Measurements from ENCODE around the gene MLX.
"Not testable (repeated sequence)": the region's sequence is repeated elsewhere in the genome, so short reads cannot be mapped to it uniquely, and the experiment has no call there.

Gene MLX

DNA sequence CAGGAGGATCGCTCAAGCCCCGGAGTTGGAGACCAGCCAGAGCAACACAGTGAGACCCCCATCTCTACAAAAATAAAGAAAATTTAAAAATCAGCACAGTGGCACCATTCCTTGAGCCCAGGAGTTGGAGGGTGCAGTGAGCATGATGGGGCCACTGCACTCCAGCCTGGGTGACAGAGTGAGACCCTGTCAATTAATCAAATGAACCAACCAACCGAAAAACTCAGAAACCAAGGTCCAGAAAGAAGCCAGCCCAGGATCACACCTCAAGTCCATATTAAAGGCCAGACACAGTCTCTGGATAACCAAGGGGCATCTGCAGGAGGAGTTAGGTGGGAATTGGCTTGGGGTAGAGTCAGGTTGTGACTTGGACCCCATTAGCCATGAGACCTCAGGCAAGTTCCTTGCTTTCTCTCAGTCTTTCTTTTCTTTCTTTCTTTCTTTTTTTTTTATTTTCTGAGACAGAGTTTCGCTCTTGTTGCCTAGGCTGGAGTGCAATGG lies 11.7 kb upstream of the MLX start:
- Histone ChIP-seq H3K27me3 (ENCODE audit: control insufficient read depth in 1 of 2, insufficient read depth in 2 of 2, low read length in 2 of 2) (no peaks in the 10 kb centered on the region), H3K9me3 (ENCODE audit: control insufficient read depth in 1 of 2, low read length in 2 of 2) (no peaks in the 10 kb centered on the region), H3K4me1 (ENCODE audit: control insufficient read depth in 1 of 2, insufficient read depth in 2 of 2, low read length in 2 of 2) (peaks cover 10 to 14% of the 10 kb centered on the region in 2 donors), H3K4me3 (ENCODE audit: low read depth in 1 of 2, low read length in 2 of 2) (peak overlapping the region; percentile 84 to 95), H3K36me3 (ENCODE audit: control insufficient read depth in 1 of 2, insufficient read depth in 2 of 2, low read length in 2 of 2) (no peaks in the 10 kb centered on the region), H3K27ac (ENCODE audit: low read depth, low read length) (peak overlapping the region; percentile 85), H3K9ac (ENCODE audit: low read depth in 1 of 2, low read length in 2 of 2) (peak overlapping the region; percentile 81 to 90)

DNA sequence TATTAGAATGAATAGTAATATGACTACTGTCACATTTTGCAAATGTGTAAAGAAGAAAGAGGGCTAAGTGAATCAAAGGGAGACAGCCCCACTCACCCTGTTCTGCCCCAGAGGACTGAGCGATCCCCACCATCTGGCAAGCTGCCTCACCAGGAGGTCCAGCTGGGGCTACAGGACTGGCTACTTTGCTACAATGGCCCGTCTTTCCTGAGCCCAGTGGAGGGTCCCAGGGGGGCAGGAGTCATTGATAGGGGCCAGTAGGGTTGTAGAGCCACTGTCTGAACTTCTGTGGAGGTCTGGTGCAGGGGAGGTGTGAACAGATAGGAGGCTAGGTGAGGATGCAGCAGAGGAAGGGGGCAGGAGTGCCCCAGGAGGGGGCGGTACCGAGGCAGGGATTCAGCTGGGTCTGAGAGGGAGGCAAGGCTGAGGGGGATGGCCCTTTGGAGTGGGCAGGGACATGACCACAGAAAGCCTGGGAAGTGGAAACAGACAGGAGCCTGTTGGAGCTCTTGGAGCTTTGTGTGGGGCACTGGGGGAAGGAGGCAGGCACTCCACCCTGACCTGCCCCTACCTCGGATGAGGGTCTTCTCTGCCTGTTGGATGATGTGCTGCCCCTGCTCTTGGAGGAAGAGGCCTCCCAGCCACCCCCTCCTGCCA lies 10.8 kb upstream of the MLX start:
- H3K9me3 ChIP-seq (ENCODE audit: control insufficient read depth in 1 of 2, low read length in 2 of 2); H3K9ac ChIP-seq (ENCODE audit: low read depth in 1 of 2, low read length in 2 of 2); H3K27ac ChIP-seq (ENCODE audit: low read depth, low read length); H3K4me3 ChIP-seq (ENCODE audit: low read depth in 1 of 2, low read length in 2 of 2); H3K36me3 ChIP-seq (ENCODE audit: control insufficient read depth in 1 of 2, insufficient read depth in 2 of 2, low read length in 2 of 2); H3K27me3 ChIP-seq (ENCODE audit: control insufficient read depth in 1 of 2, insufficient read depth in 2 of 2, low read length in 2 of 2): not testable (repeated sequence)
- peaks cover 10 to 14% of the 10 kb centered on the region in 2 donors for H3K4me1 ChIP-seq (ENCODE audit: control insufficient read depth in 1 of 2, insufficient read depth in 2 of 2, low read length in 2 of 2)

DNA sequence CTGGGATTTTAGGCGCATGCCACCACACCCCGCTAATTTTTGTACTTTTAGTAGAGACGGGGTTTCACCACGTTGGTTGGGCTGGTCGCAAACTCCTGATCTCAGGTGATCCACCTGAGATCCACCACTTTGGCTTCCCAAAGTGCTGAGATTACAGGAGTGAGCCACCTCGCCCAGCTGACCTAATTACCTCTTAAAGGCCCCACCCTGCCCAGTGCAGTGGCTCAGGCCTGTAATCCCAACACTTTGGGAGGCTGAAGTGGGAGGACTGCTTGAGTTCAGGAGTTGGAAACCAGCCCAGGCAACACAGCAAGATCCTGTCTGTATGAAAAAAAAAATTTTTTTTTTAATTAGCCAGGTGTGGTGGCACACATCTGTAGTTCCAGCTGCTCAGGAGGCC lies 7.8 kb upstream of the MLX start:
- Histone ChIP-seq H3K27ac (ENCODE audit: low read depth, low read length) (no peak overlapping the region), H3K9ac (ENCODE audit: low read depth in 1 of 2, low read length in 2 of 2) (no peak overlapping the region)

DNA sequence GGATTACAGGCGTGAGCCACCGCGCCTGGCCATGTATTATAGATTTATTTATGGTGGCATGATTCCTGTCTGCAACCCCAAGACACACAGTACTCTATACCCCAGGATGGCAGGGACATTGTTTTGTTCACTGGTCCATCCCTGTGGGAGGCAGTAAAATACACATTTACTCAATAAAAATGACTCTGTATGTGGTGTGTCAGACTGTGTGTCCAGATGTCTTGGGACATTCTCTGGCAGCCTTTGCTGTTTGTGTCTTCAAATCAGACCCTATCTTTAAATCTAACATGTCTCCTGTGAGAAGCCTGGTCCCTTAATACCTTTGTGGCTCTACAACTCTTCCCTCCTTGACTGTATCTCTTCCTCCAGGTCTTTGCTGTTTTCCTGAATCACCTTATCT lies 6.7 kb upstream of the MLX start:
- no peak overlapping the region for H3K4me3 ChIP-seq (ENCODE audit: low read depth in 1 of 2, low read length in 2 of 2)
- no peaks in the 10 kb centered on the region for H3K27me3 ChIP-seq (ENCODE audit: control insufficient read depth in 1 of 2, insufficient read depth in 2 of 2, low read length in 2 of 2)
- no peaks in the 10 kb centered on the region for H3K9me3 ChIP-seq (ENCODE audit: control insufficient read depth in 1 of 2, low read length in 2 of 2)
- no peak overlapping the region for H3K27ac ChIP-seq (ENCODE audit: low read depth, low read length)
- H3K9ac ChIP-seq (ENCODE audit: low read depth in 1 of 2, low read length in 2 of 2) = no peak overlapping the region
- peaks cover 12 to 15% of the 10 kb centered on the region in 2 donors for H3K36me3 ChIP-seq (ENCODE audit: control insufficient read depth in 1 of 2, insufficient read depth in 2 of 2, low read length in 2 of 2)
- H3K4me1 ChIP-seq (ENCODE audit: control insufficient read depth in 1 of 2, insufficient read depth in 2 of 2, low read length in 2 of 2) = peaks cover 23 to 33% of the 10 kb centered on the region in 2 donors

More for the DNA sequence above, 7.8 kb upstream of the MLX start:
- no peak overlapping the region for H3K4me3 ChIP-seq (ENCODE audit: low read depth in 1 of 2, low read length in 2 of 2)
- H3K36me3 ChIP-seq (ENCODE audit: control insufficient read depth in 1 of 2, insufficient read depth in 2 of 2, low read length in 2 of 2) = peaks cover under 1 to 3% of the 10 kb centered on the region in 2 donors
- H3K27me3 ChIP-seq (ENCODE audit: control insufficient read depth in 1 of 2, insufficient read depth in 2 of 2, low read length in 2 of 2) = no peaks in the 10 kb centered on the region
- no peaks in the 10 kb centered on the region for H3K9me3 ChIP-seq (ENCODE audit: control insufficient read depth in 1 of 2, low read length in 2 of 2)
- H3K4me1 ChIP-seq (ENCODE audit: control insufficient read depth in 1 of 2, insufficient read depth in 2 of 2, low read length in 2 of 2) = peaks cover 25 to 33% of the 10 kb centered on the region in 2 donors

DNA sequence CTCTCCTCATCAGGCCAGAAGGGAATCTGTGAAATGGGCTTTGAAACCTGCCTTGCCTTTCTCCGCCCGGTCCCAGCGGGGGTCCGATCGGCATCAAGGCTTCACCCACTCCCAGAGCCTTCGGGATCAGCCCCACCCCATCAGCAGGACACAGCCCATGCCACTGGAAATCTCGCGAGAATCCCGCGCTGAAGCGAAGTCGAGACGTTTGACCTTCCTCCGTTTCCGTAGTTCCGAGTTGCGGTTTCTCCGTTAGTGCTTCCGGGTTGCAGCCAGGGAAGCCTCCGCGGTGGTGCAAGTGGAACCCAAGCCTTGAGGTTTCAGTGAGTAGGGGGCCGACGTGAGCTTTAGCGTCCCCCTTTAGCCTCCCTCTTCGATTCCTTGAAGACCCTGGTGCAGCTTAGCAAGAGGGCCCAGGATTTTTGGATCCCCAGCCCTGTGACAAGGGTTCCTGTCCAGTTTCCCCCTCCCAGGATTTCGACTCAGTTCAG lies 5.0 kb upstream of the MLX start, which contains the start of gene COASY:
Gene COASY (plus strand): TSS at position 252 of the 491 bp plus-strand sequence. CDS start 475 bp downstream, outside the sequence.
- H3K4me3 ChIP-seq (ENCODE audit: low read depth in 1 of 2, low read length in 2 of 2) = peak within 1 kb of the TSS; percentile 84 to 98
- peaks cover 23 to 29% of the 10 kb centered on the region in 2 donors for H3K36me3 ChIP-seq (ENCODE audit: control insufficient read depth in 1 of 2, insufficient read depth in 2 of 2, low read length in 2 of 2)
- no peaks in the 10 kb centered on the region for H3K27me3 ChIP-seq (ENCODE audit: control insufficient read depth in 1 of 2, insufficient read depth in 2 of 2, low read length in 2 of 2)
- no peaks in the 10 kb centered on the region for H3K9me3 ChIP-seq (ENCODE audit: control insufficient read depth in 1 of 2, low read length in 2 of 2)
- peaks cover 29 to 41% of the 10 kb centered on the region in 2 donors for H3K4me1 ChIP-seq (ENCODE audit: control insufficient read depth in 1 of 2, insufficient read depth in 2 of 2, low read length in 2 of 2)
- H3K9ac ChIP-seq (ENCODE audit: low read depth in 1 of 2, low read length in 2 of 2) = peak within 1 kb of the TSS; percentile 96 to 98
- peak within 1 kb of the TSS; percentile 69 for H3K27ac ChIP-seq (ENCODE audit: low read depth, low read length)

DNA sequence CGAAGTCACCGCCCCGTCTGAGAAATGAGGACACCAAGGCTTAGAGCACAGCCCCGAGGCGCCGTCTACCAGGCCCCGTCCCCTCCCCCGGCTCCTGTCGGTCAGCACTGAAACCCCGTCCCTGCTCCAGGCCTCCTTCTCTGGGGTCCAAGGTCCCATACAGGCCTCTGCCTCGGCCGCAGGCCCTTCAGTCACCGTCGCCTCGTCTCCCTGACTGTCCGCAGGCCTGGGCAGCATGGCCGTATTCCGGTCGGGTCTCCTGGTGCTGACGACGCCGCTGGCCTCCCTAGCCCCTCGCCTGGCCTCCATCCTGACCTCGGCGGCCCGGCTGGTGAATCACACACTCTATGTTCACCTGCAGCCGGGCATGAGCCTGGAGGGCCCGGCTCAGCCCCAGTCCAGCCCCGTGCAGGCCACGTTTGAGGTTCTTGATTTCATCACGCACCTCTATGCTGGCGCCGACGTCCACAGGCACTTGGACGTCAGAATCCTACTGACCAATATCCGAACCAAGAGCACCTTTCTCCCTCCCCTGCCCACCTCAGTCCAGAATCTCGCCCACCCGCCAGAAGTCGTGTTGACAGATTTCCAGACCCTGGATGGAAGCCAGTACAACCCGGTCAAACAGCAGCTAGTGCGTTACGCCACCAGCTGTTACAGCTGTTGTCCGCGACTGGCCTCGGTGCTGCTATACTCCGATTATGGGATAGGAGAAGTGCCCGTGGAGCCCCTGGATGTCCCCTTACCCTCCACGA lies 4.3 kb upstream of the MLX start:
- Histone ChIP-seq H3K4me1 (ENCODE audit: control insufficient read depth in 1 of 2, insufficient read depth in 2 of 2, low read length in 2 of 2) (peaks cover 29 to 43% of the 10 kb centered on the region in 2 donors), H3K9me3 (ENCODE audit: control insufficient read depth in 1 of 2, low read length in 2 of 2) (no peaks in the 10 kb centered on the region), H3K27ac (ENCODE audit: low read depth, low read length) (peak overlapping the region; percentile 69), H3K4me3 (ENCODE audit: low read depth in 1 of 2, low read length in 2 of 2) (peak overlapping the region; percentile 84 to 98), H3K27me3 (ENCODE audit: control insufficient read depth in 1 of 2, insufficient read depth in 2 of 2, low read length in 2 of 2) (no peaks in the 10 kb centered on the region), H3K9ac (ENCODE audit: low read depth in 1 of 2, low read length in 2 of 2) (peak overlapping the region; percentile 96 to 98), H3K36me3 (ENCODE audit: control insufficient read depth in 1 of 2, insufficient read depth in 2 of 2, low read length in 2 of 2) (peaks cover 23 to 29% of the 10 kb centered on the region in 2 donors)

DNA sequence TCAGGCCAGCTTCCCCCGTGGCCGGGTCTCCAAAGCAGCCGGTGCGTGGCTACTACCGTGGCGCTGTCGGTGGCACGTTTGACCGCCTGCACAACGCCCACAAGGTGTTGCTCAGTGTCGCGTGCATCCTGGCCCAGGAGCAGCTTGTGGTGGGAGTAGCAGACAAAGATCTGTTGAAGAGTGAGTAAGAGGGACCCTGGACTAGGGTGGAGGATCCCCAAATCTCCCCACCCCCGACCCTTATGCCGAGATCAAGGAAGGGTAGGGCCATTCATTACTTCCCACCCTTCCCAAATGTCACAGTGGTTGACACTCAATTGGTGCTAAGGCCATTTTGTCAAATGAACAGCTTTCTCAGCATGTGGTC lies 3.8 kb upstream of the MLX start:
- Histone ChIP-seq H3K4me3 (ENCODE audit: low read depth in 1 of 2, low read length in 2 of 2) (peak overlapping the region; percentile 84 to 98), H3K4me1 (ENCODE audit: control insufficient read depth in 1 of 2, insufficient read depth in 2 of 2, low read length in 2 of 2) (peaks cover 29 to 47% of the 10 kb centered on the region in 2 donors), H3K36me3 (ENCODE audit: control insufficient read depth in 1 of 2, insufficient read depth in 2 of 2, low read length in 2 of 2) (peaks cover 23 to 29% of the 10 kb centered on the region in 2 donors), H3K9ac (ENCODE audit: low read depth in 1 of 2, low read length in 2 of 2) (peak overlapping the region; percentile 96 to 98), H3K27ac (ENCODE audit: low read depth, low read length) (no peak overlapping the region), H3K27me3 (ENCODE audit: control insufficient read depth in 1 of 2, insufficient read depth in 2 of 2, low read length in 2 of 2) (no peaks in the 10 kb centered on the region), H3K9me3 (ENCODE audit: control insufficient read depth in 1 of 2, low read length in 2 of 2) (no peaks in the 10 kb centered on the region)

- Histone ChIP-seq H3K36me3 (ENCODE audit: control insufficient read depth in 1 of 2, insufficient read depth in 2 of 2, low read length in 2 of 2) (peaks cover 24 to 31% of the 10 kb centered on the region in 2 donors), H3K27ac (ENCODE audit: low read depth, low read length) (no peak overlapping the region), H3K9ac (ENCODE audit: low read depth in 1 of 2, low read length in 2 of 2) (peak overlapping the region; percentile 96 to 98), H3K27me3 (ENCODE audit: control insufficient read depth in 1 of 2, insufficient read depth in 2 of 2, low read length in 2 of 2) (no peaks in the 10 kb centered on the region), H3K4me3 (ENCODE audit: low read depth in 1 of 2, low read length in 2 of 2) (peak overlapping the region; percentile 84 to 98), H3K9me3 (ENCODE audit: control insufficient read depth in 1 of 2, low read length in 2 of 2) (no peaks in the 10 kb centered on the region), H3K4me1 (ENCODE audit: control insufficient read depth in 1 of 2, insufficient read depth in 2 of 2, low read length in 2 of 2) (peaks cover 33 to 50% of the 10 kb centered on the region in 2 donors)
These were observed 3.4 kb upstream of the MLX start for GRCh38 chr17:42563543-42563942.

GRCh38 chr17:42563950-42564349 lies 3.0 kb upstream of the MLX start:
- H3K27ac ChIP-seq (ENCODE audit: low read depth, low read length) = no peak overlapping the region
- H3K4me1 ChIP-seq (ENCODE audit: control insufficient read depth in 1 of 2, insufficient read depth in 2 of 2, low read length in 2 of 2) = peaks cover 37 to 54% of the 10 kb centered on the region in 2 donors

More at GRCh38 chr17:42563950-42564349, 3.0 kb upstream of the MLX start:
- H3K4me3 ChIP-seq (ENCODE audit: low read depth in 1 of 2, low read length in 2 of 2) = peak overlapping the region; percentile 84 to 98
- no peaks in the 10 kb centered on the region for H3K9me3 ChIP-seq (ENCODE audit: control insufficient read depth in 1 of 2, low read length in 2 of 2)
- peak overlapping the region in 1 of 2 donors; percentile 98 for H3K9ac ChIP-seq (ENCODE audit: low read depth in 1 of 2, low read length in 2 of 2)
- H3K36me3 ChIP-seq (ENCODE audit: control insufficient read depth in 1 of 2, insufficient read depth in 2 of 2, low read length in 2 of 2) = peaks cover 29 to 35% of the 10 kb centered on the region in 2 donors
- H3K27me3 ChIP-seq (ENCODE audit: control insufficient read depth in 1 of 2, insufficient read depth in 2 of 2, low read length in 2 of 2) = no peaks in the 10 kb centered on the region
